Caki2 (cell line): ENCODE data around the gene DENND5A. TPM values are rescaled to one million over a fixed set of nuclear protein-coding genes. Genes with fewer than 3 reads are reported as not detected.

Source experiments
- DNase-seq: peaks from one replicate; pipeline ENCODE4 v3.0.0-alpha.2; 2015; ENCODE audit warnings: low read depth
- in situ Hi-C: cut with HindIII; loops from 2 replicates; pipeline ENCODE4 v1.10.0; 2016; ENCODE audit warnings: low sequenced_read_pairs, low pct_unique_long_range_greater_than_20kb, mixed read lengths
- total RNA-seq: library from RNA; depleted of rRNA; stranded (reverse); fragments of >200 nt; shearing (Covaris generic); gene quantifications from 2 replicates; pipeline ENCODE4 v1.2.3, GENCODE V29; 2014; ENCODE audit warnings: low replicate concordance; rRNA removed

Gene DENND5A
- total RNA-seq, result 84.6 and 105 TPM in 2 replicates

DNA sequence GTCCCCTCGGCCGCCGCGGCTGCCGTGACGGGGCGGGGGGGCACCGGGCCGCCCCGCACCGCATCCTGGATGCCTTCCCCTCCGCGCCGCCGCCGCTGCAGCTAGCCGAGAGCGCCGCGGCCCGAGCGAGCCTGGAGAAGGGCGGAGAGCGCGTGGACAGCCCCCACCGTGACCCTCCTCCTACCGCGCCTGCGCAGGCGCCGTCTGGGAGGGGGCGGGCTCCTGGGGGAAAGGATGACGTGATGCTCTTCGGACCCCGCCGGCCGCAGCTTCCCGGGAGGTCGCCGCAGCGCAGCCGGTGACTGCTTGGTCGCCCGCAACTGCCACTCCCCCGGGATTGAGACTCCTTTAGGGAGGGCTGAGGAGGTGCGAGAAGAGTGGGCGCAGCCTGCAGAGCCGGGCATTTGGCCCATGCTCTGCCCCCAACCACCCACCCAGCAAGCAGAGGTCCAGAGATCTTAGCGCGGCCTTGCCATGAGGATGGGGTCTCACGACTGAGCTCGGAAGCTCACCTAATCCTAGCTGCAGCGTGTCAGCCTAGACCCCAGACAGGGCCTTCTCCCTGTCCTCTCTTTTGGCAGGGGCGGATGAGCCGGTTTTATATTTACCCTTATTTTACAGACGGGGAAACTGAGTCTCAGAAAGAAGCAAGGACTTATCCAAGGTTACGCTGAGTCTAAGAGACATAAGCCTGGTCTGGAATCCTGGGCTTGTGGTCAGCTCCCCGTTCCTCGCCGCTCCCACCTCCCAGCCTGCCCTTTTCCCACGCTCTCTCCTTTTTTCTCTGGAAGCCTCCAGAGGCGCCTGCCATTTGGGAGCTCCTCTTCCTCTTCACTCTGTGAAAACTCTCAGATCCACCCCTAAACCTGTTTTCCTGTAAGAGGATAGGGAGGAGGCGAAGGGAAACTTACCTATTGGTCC is at the start of gene DENND5A:
Gene DENND5A (minus strand): TSS at position 140 of the 921 bp plus-strand sequence. CDS start 281 bp downstream, outside the sequence.
- in situ Hi-C loops, result no loop called here
- DNase-seq, result peak; percentile 85

DNA sequence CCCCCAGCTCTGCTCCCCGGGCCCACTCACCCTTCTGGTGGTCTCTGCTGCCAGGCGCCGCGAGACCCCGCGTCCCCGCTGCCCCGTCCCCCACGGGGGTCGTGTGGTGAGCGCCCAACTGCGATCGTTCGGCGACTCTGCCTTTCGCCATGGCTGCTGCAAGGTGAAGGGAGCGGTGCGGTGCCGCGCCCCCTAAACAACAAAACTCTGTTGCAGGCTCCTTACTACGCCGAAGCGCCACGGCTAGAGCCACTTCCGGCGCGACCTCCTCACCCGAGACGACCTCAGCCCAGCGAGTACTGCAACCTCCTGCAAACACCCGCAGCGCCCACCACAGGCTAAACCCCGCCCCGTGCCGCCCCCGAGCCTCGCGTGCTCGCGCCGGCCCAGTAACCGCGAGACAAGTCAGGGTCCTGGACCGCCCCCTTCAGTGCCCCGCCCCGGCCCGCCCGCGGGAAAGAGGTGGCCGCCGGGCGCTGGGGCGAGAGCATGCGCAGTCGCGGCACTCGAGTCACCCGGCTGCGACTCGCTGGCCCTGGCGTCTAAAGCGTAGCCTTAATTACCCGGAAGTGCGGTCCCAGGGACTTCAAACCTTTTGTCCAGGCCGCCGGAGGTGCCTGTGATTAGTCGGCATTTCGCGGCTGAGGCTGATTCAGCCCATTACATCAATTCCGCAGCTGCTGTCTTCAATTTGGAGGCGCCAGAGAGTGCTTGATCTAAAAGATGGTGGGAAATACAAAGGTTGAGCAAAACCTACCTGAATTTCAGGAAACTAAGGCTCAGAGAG is 49.3 kb upstream of the DENND5A start, which contains the start of gene TMEM41B:
Gene TMEM41B (minus strand): TSS at position 303 of the 787 bp plus-strand sequence. CDS start 152 bp downstream, at position 151.
- in situ Hi-C loops, result no loop called here
- peak; percentile 97 for DNase-seq

DNA sequence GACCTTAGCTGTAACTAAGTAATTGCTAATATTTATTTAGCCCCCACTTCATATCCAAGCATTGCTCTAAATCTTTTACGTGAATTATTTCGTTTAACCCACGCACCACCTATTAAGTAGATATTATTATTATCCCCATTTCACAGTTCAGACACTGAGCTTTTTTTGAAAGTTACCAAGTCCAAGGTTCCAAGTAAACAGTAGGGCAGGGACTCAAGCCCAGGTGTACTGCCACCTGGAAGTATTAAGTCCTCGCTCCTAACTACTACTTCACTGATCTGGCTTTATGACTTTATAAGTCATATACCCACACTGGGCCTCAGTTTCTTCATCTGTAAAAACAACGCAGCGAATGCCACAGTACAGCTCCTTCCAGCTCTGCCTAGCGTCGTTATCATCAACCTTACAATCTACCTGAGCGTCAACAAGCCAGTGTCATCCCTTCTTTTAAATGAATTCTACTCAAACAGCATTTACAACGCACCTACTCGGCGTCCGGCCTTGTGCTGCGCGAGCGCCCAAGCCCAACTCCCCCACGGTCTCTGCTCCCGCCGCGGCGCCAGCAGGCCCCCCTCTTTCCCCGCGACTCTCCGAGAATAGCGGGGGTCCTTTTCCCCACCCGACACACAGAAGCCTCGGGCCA is 48.6 kb upstream of the DENND5A start:
- DNase-seq, result peak; percentile 19
- in situ Hi-C loops, result no loop called here

DNA sequence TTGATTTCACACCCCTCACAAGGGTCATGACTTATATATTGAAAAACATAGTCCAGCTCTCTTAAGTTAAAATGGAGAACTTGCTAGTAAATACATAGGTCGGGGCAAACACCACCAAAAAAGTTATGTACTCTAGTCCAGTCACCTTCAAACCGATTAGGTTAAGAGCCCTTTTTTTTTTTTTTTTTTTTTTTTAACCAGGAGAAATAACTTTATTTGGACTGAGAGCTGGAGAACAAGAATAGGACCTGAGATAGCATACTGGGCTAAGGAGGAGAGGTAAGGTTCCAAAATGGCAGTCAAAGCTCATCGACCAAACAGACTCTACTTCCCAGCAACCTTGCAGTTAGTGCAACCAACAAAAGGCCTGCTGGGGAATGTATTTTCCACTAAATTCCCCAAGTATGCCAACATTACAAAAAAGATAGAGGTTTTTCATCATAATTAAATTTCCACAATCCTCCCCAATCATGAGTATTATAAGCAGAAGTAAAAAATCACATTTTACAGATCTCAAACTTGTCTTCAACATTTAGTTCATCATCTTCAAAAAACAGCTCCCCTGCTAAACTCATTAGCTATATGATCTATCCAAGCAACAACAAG is 45.4 kb upstream of the DENND5A start:
- in situ Hi-C loops, result no loop called here
- DNase-seq, result no peak

DNA sequence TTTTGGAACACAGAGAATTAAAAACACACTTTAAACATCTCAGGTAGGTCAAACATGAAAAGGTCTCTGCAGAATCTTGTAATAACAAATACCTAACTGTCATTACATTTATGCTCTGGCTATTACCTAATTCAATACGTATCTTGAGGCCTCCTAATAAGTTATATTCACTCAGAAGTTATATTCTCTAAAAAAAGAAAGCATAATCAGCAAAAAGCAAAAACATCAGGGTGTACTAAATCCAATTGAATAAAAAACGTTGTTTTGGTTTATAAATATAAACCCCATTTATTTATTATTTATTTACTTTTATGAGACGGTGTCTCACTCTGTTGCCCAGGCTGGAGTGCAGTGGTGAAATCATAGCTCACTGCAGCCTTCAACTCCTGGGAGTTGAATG is 39.0 kb upstream of the DENND5A start:
- in situ Hi-C loops, result no loop called here
- no peak for DNase-seq

DNA sequence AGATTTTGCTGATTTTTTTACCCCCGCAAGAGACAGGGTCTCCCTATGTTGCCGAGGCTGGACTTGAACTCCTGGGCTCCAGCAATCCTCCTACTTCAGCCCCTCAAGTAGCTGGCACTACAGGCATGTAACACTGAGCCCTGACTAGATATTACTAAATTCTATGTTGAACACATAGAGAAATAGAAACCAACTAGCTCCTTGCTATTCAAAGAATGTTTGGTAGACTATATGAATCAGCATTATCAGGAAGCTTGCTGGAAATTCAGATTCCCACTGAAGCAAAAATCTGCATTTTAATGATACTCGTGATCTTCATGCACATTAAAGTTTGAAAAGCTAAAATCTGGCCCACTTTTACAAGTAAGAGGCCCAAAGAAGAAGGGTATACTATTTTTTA is 37.3 kb upstream of the DENND5A start:
- DNase-seq, result no peak
- in situ Hi-C loops, result no loop called here

DNA sequence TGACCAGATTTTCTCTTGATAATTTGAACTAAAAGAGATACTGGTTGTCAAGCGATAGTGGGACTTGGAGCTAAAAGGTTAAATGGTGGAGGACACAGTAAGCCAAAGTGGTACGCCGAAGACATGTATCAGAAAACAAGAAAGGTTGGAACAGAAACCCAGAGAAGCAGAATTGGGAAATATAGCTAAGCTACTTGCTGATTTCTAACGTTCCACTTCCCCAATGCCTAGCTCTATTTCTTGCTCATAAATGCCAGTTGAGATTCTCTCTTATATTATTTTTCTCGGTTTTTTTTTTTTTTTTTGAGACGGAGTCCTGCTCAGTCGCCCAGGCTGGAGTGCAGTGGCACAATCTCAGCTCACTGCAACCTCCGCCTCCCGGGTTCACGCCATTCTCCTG is 36.6 kb upstream of the DENND5A start:
- in situ Hi-C loops, result no loop called here
- no peak for DNase-seq

DNA sequence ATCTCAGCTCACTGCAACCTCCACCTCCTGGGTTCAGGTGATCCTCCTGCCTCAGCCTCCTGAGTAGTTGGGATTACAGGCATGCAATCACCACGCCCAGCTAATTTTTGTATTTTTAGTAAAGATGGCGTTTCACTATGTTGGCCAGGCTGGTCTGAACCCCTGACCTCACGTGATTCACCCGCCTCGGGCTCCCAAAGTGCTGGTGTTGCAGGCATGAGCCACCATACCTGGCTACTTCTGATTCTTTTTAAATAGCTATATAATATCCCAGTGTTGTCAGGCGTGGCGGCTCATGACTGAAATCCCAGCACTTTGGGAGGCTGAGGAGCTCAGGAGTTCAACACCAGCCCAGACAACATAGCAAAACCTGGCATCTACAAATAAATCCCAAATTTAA is 28.5 kb upstream of the DENND5A start:
- no peak for DNase-seq
- in situ Hi-C loops, result no loop called here

DNA sequence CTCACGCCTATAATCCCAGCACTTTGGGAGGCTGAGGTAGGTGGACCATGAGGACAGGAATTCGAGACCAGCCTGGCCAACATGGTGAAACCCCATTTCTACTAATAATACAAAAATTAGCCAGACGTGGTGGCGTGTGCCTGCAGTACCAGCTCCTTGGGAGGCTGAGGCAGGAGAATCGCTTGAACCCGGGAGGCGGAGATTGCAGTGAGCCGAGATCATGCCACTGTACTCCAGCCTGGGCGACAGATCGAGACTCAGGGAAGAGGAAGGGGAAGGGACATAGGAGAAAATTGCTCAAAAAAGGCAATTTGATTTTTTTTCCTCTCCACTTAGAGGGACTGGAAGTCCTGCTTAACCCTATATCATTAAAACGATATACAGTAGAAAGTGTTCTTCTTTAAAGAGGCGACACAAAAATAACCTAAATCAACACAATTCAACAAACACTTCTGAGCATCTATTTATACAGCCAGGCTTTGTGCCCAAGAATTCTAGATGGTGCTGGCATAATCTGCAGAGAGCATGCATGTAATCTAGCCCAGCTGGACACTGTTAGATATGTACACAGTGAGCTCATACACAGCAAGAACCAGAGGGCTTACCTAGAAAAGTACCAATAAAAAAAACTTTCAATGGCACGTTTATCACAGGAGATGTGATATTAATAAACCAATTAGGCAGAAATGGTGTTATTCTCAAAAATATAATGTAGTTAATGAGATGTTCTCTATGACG is 20.9 kb upstream of the DENND5A start:
- DNase-seq, result no peak
- in situ Hi-C loops, result no loop called here

DNA sequence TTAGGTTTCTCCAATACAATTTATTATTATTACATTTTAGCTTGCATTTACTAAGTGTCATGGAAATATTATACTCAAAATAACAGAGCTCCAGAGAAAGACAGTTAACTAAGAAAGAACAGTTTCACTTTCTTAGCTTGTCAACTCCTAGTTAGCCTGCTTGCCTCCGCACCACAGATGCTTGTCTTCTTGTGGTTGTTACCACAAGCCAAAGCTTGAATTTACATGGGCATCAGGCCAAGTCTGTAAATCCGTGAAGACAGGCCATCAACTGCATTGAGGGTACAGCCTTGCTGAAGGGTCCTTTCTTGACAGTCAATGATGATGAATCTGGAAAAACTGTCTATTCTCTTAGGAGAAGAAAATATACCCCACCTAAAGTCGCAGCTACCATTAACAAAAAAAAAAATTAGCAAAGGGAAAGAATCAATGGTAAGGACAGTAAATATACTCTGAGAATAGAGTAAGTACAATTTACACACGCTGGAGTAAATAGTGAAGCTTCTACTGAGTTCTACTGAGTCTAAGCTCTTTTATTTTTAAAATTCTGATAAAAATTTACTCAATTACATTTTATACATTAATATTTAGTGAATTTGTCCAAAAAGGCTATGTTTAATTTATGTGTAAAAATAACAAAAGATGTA is 15.6 kb upstream of the DENND5A start:
- peak; percentile 29 for DNase-seq
- in situ Hi-C loops, result no loop called here

DNA sequence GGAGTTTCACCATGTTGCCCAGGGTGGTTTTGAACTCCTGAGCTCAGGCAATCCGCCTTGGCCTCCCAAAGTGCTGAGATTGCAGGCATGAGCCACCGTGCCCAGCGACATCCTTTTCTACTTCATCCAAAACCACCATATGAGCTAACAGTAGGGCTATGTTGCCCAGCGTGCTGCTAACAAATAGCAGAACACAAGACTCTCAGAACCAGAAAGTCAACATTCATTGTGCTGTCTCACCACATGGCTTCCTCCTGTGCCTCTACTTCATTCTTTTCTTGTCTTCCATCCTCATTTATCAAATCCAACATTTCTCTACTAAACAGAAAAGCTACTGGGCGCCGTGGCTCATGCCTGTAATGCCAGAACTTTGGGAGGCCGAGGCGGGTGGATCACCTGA is 12.0 kb upstream of the DENND5A start:
- no peak for DNase-seq
- in situ Hi-C loops, result no loop called here

DNA sequence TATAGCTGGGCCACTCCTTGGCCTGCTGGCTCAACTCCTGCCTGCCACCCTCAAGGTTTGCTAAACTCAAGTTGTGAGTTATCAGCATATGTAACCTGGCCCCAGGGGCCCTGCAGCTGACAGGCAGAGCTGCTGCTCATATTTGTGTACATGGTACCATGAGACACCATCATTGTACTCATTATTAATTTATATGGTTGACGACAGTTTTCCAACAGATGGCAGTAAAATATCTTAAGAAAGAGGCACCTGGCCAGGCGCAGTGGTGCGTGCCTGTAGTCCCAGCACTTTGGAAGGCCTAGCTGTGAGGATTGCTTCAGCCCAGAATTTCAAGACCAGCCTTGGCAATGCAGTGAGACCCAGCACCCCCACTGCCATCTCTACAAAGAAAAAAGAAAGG is 11.4 kb upstream of the DENND5A start:
- DNase-seq, result no peak

DNA sequence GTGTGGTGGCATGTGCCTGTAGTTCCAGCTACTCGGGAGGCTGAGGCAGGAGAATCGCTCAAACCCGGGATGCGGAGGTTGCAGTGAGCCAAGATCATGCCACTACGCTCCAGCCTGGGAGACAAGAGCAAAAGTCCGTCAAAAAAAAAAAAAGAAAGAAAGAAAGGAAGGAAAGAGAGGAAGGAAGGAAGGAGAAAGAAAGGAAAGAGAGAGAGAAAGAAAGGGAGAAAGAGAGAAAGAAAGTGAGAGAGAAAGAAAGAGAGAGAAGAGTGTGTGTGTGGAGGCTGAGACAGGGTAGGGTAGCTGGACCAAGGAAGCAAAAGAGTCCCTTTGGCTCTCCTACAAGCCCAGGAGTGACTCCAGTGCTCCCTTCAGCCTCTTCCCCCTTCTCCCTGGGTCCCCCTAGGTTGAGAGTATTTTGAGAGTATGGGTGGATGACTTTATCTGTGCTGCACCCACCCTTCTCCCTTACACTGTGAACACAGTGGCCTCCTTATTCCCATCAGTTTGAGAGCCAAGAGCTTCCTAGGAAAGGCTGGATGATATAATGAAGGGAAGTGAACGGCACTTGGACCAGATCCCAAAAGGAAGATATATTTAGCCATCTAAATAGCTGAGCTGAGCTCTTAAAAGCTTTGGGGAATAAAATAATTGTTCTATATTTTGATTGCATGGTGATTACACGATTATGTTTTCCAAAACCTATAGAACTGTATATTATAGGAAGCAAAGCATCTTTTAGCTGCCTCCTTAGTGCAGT is 9.5 kb upstream of the DENND5A start:
- in situ Hi-C loops, result no loop called here
- no peak for DNase-seq

More for the DNA sequence above, 11.4 kb upstream of the DENND5A start:
- in situ Hi-C loops, result no loop called here

DNA sequence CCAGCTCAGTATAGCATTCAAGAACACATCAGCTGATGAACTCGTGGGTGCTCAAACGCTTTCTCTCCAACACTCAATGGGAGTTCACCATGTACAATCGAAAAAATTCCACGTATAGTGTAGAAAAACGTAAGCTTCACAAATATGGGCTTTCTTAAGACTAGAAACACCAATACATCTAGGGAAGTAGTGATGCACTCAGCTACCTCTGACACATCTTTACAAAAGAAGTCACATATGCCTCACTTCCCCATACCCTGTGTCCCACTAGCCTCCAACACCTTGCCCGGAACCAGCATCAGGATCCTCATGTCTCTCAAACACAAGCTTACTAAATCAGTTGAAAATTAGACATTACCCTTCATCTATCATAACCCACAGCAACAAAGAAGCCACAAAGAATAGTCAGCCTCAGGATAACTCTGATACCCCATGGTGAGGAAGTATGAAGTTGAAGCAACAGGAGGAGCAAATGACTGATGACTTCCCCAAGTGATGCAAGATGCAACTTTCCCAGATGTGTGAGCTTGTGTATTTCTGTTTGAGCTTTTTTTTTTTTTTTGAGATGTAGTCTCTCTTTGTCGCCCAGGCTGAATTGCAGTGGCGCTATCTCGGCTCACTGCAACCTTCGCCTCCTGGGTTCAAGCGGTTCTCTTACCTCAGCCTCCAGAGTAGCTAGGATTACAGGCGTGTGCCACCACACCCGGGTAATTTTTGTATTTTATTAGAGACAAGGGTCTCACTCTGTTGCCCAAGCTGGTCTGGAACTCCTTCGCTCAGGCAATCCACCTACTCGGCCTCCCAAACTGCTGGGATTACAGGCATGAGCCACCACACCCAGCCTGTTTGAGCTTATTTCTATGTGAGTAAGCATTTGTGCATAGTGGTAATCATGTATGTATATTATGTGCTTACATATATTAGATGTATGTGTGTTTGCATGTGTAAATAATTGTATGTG is 8.5 kb upstream of the DENND5A start:
- in situ Hi-C loops, result no loop called here
- DNase-seq, result no peak

DNA sequence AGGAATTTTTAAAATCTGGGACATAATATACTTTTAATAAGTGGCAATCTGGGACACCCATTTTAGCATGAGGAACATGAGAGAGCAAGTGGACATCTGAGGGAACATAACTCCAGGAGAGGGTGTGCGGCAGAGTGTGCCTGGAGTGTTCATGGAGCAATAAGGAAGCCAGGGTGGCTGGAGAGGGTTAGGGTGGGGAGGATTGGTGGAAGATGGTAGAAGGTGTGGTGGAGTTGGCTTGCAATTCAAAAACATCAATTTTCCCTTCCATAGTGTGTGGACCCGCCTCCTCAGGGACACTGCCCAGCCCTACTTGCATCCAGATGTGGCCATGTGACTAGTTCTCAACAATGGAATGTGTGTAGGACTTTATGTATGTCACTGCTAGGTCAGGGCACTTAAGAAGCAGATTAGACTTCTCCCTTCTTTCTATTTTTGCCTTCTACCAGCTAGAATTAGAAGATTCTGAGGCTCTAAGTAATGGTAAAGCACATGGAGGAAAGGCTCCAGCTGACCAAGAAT is 4.4 kb upstream of the DENND5A start:
- in situ Hi-C loops, result no loop called here
- no peak for DNase-seq
